OCI-LY3 (cell line): ENCODE results near the gene ST3GAL4.
A peak's percentile ranks its signal among the peaks of the same experiment; 100 is the strongest.

Experiments used
- H2AFZ ChIP-seq: fragments of 200-600, 300-600 bp; shearing (Covaris generic); 2 replicates; pipeline ENCODE4 v1.6.0; 2014; ENCODE audit warnings: antibody characterized with exemption, low read depth, low read length
- H3K27ac ChIP-seq: fragments of 200-600, 300-600 bp; sonication (generic); 2 replicates; pipeline ENCODE4 v1.5.1; 2014; ENCODE audit warnings: mild to moderate bottlenecking, low read length, moderate library complexity, mixed read lengths
- H3K27me3 ChIP-seq: fragments of 200-600, 300-600 bp; sonication (generic); 2 replicates; pipeline ENCODE4 v1.6.1; 2014; ENCODE audit warnings: low read depth, low read length, mixed read lengths
- H3K36me3 ChIP-seq: fragments of 200-600, 300-600 bp; sonication (generic); replicated peaks from 2 replicates; pipeline ENCODE3; 2014; ENCODE audit warnings: low read depth, low read length, mixed read lengths
- H3K4me1 ChIP-seq: fragments of 300-600, 200-600 bp; sonication (generic); 2 replicates; pipeline ENCODE4 v1.6.1; 2014; ENCODE audit warnings: low read length, mixed read lengths
- H3K4me2 ChIP-seq: fragments of 200-600, 300-600 bp; sonication (generic); 2 replicates; pipeline ENCODE4 v1.6.1; 2014; ENCODE audit warnings: low read length, mixed read lengths
- H3K4me3 ChIP-seq: fragments of 300-600, 200-600 bp; sonication (generic); 2 replicates; pipeline ENCODE4 v1.5.1; 2014; ENCODE audit warnings: antibody characterized with exemption, mild to moderate bottlenecking, low read length, moderate library complexity
- H3K79me2 ChIP-seq: fragments of 300-600, 200-600 bp; shearing (Covaris generic); 2 replicates; pipeline ENCODE4 v1.6.1; 2014; ENCODE audit warnings: mild to moderate bottlenecking, low read length, mixed read lengths
- H3K9ac ChIP-seq: fragments of 300-600, 200-600 bp; shearing (Covaris generic); 2 replicates; pipeline ENCODE4 v1.6.0; 2014; ENCODE audit warnings: mild to moderate bottlenecking, low read length, moderate library complexity
- H3K9me3 ChIP-seq: fragments of 200-600, 300-600 bp; shearing (Covaris generic); 2 replicates; pipeline ENCODE4 v1.6.1; 2014; ENCODE audit warnings: low read length, mixed read lengths; ENCODE audit not compliant: insufficient read depth
- H4K20me1 ChIP-seq: fragments of 200-600, 300-600 bp; sonication (generic); 2 replicates; pipeline ENCODE4 v1.6.1; 2016; ENCODE audit warnings: low read length, mixed read lengths; ENCODE audit not compliant: insufficient read depth
- CTCF ChIP-seq: fragments of 200-600, 300-600 bp; sonication (generic); IDR thresholded peaks from 2 replicates; pipeline ENCODE4 v1.5.1; 2014; ENCODE audit warnings: antibody characterized with exemption, low read length, low read depth
- EZH2phosphoT487 ChIP-seq: fragments of 200-600 bp; shearing (Covaris generic); IDR thresholded peaks from 2 replicates; pipeline ENCODE4 v1.6.1; 2018; ENCODE audit warnings: antibody characterized with exemption, mixed run types, low read depth

ST3GAL4 gene

GRCh38 chr11:126336138-126336541 lies 19.3 kb upstream of the ST3GAL4 start:
- H3K36me3 ChIP-seq: peaks cover 48% of the 10 kb centered on the region
- H3K4me2 ChIP-seq: peak overlapping the region; percentile 89
- no peaks in the 10 kb centered on the region for H4K20me1 ChIP-seq
- no peaks in the 10 kb centered on the region for H3K27me3 ChIP-seq
- TF ChIP-seq EZH2phosphoT487 (no peak), CTCF (no peak)
- peak overlapping the region; percentile 82; the same call in 1 of the 2 replicates for H3K9ac ChIP-seq
- no peaks in the 10 kb centered on the region for H3K9me3 ChIP-seq
- peaks cover 27% of the 10 kb centered on the region for H3K79me2 ChIP-seq
- H3K4me3 ChIP-seq: no peak overlapping the region
- peaks cover 56% of the 10 kb centered on the region for H3K4me1 ChIP-seq
- no peak overlapping the region for H2AFZ ChIP-seq
- peak overlapping the region; percentile 95 for H3K27ac ChIP-seq

GRCh38 chr11:126336671-126337101 lies 18.8 kb upstream of the ST3GAL4 start:
- Histone ChIP-seq H3K36me3 (peaks cover 49% of the 10 kb centered on the region), H3K9me3 (no peaks in the 10 kb centered on the region), H3K4me1 (peaks cover 56% of the 10 kb centered on the region), H3K4me2 (peak overlapping the region; percentile 89), H3K9ac (peak overlapping the region; percentile 82; the same call in 1 of the 2 replicates), H3K4me3 (peak overlapping the region; percentile 65; the same call in 1 of the 2 replicates), H3K79me2 (peaks cover 27% of the 10 kb centered on the region), H3K27me3 (no peaks in the 10 kb centered on the region), H2AFZ (no peak overlapping the region), H4K20me1 (no peaks in the 10 kb centered on the region), H3K27ac (peak overlapping the region; percentile 95)
- TF ChIP-seq CTCF (no peak), EZH2phosphoT487 (no peak)

- Histone ChIP-seq H3K79me2 (peaks cover 27% of the 10 kb centered on the region), H3K4me3 (peak overlapping the region; percentile 65; the same call in 1 of the 2 replicates), H3K9me3 (no peaks in the 10 kb centered on the region), H3K9ac (peak overlapping the region; percentile 82; the same call in 1 of the 2 replicates), H4K20me1 (no peaks in the 10 kb centered on the region), H3K4me1 (peaks cover 56% of the 10 kb centered on the region), H2AFZ (no peak overlapping the region), H3K36me3 (peaks cover 50% of the 10 kb centered on the region), H3K27ac (peak overlapping the region; percentile 95), H3K4me2 (peak overlapping the region; percentile 89), H3K27me3 (no peaks in the 10 kb centered on the region)
- TF ChIP-seq CTCF: no peak
- no peak for TF ChIP-seq EZH2phosphoT487
These were observed 18.4 kb upstream of the ST3GAL4 start for GRCh38 chr11:126337126-126337473.

- no peaks in the 10 kb centered on the region for H4K20me1 ChIP-seq
- peaks cover 49% of the 10 kb centered on the region for H3K36me3 ChIP-seq
- peaks cover 27% of the 10 kb centered on the region for H3K79me2 ChIP-seq
- peaks cover 56% of the 10 kb centered on the region for H3K4me1 ChIP-seq
- peak overlapping the region; percentile 82 for H3K9ac ChIP-seq
- H3K4me3 ChIP-seq: peak overlapping the region; percentile 65
- TF ChIP-seq CTCF (peak; percentile 17; the same call in 1 of the 2 replicates), EZH2phosphoT487 (no peak)
- H3K9me3 ChIP-seq: no peaks in the 10 kb centered on the region
- H3K27ac ChIP-seq: peak overlapping the region; percentile 95
- no peak overlapping the region for H2AFZ ChIP-seq
- H3K27me3 ChIP-seq: no peaks in the 10 kb centered on the region
- peak overlapping the region; percentile 89 for H3K4me2 ChIP-seq
These were observed 17.8 kb upstream of the ST3GAL4 start for GRCh38 chr11:126337474-126338241.
